Testis (tissue), 3 donors: Measurements from ENCODE around the gene NUP42. TPM values are rescaled to one million over a fixed set of nuclear protein-coding genes. Genes with fewer than 3 reads are reported as not detected.
"Not testable (repeated sequence)": the region's sequence is repeated elsewhere in the genome, so short reads cannot be mapped to it uniquely, and the experiment has no call there.

Source experiments
- DNase-seq: peaks from one replicate; pipeline ENCODE4 v3.0.0-alpha.2; 2019
- H3K27ac ChIP-seq, 2 donors: fragments of 200-600 bp; sonication (generic); one replicate each; pipeline ENCODE4 v1.5.1; 2019
- H3K27me3 ChIP-seq: fragments of 200-600 bp; sonication (generic); one replicate; pipeline ENCODE4 v1.5.1; 2019
- H3K36me3 ChIP-seq: fragments of 200-600 bp; sonication (generic); one replicate; pipeline ENCODE4 v1.5.1; 2017; ENCODE audit warnings: low read depth; ENCODE audit errors: missing control alignments
- H3K4me1 ChIP-seq: fragments of 200-600 bp; sonication (generic); one replicate; pipeline ENCODE4 v1.5.1; 2019
- H3K4me3 ChIP-seq, 2 donors: fragments of 200-600 bp; sonication (generic); one replicate each; pipeline ENCODE4 v1.5.1; 2017 to 2019
- H3K9me3 ChIP-seq: fragments of 200-600 bp; sonication (generic); one replicate; pipeline ENCODE4 v1.5.1; 2017
- CTCF ChIP-seq, 3 experiments: fragments of 450-650 bp in 2 of 3; fragments of 200-600 bp in 1 of 3; sonication (generic) in 1 of 3; IDR thresholded peaks; one replicate each; pipeline ENCODE4 v1.5.1; 2016 to 2019; ENCODE audit warnings: antibody characterized with exemption in 3 of 3, mild to moderate bottlenecking in 2 of 3, moderate library complexity in 1 of 3
- POLR2A ChIP-seq: fragments of 450-650 bp; IDR thresholded peaks from one replicate; pipeline ENCODE4 v1.6.1; 2017; ENCODE audit warnings: antibody characterized with exemption, mild to moderate bottlenecking, moderate library complexity
- WGBS, 2 donors: methylation state at CpG; one replicate each; pipeline ENCODE4 v1.1.5; 2018; 5-methylcytosine and 5-hydroxymethylcytosine counted together
- intact Hi-C: fragments of 100-400 bp; cut with DNase I; formaldehyde crosslinking; loops from one replicate; pipeline ENCODE4 v1.15.1; 2023; ENCODE audit warnings: low total_unique reads
- polyA plus RNA-seq: library from polyadenylated mRNA; stranded (reverse); fragments of 350-450 nt; fragmentation: Illumina TruSeq; extraction: RNeasy Lipid Tissue Mini Kit (QIAGEN cat#74804); gene quantifications from one replicate; pipeline ENCODE4 v1.2.3, GENCODE V29; 2014; ENCODE audit warnings: low read depth, low replicate concordance; ENCODE audit not compliant: insufficient read depth
- total RNA-seq, 2 donors: library from RNA; depleted of rRNA; stranded (reverse); fragments of >200 nt; gene quantifications; one replicate each; pipeline ENCODE4 v1.2.3, GENCODE V29; 2016

The NUP42 gene
- total and polyA plus RNA-seq, 3 donors from 2014 or later: 63.3 to 70.4 (median 66.1) TPM

DNA sequence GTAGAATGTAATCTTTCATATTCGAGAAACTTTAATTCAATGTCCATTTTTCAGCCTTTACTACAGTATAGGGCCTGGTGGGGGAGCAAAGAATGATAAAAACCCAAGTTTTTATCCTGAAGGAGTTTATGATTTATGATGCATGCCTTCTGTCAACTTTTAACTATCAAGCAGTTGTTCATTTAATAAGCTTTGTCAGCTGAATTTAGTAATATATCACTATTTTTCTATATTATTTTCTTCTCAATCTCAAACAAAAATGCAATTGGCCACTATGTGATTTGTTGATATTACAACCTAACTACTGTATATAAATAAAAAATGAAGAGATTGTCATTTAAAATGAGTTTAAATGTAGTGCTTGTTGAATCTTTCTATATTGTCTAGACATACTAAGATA is 2.4 kb downstream of the NUP42 start:
- H3K4me1 ChIP-seq: peaks cover 8% of the 10 kb centered on the region
- H3K9me3 ChIP-seq: no peaks in the 10 kb centered on the region
- no peak overlapping the region for H3K27ac ChIP-seq
- intact Hi-C loops: loop anchor here (10.0 kb wide), 1 partner anchor 79 kb away; the partner anchor contains the start of gene KLHL7
- TF ChIP-seq POLR2A (no peak), CTCF (IDR thresholded peaks at IDR 0.05) (no peak)
- H3K27me3 ChIP-seq: no peaks in the 10 kb centered on the region
- H3K4me3 ChIP-seq: no peak overlapping the region
- no peaks in the 10 kb centered on the region for H3K36me3 ChIP-seq
- no peak for DNase-seq
- WGBS, 2 donors: 68 to 83% methylated on average over 1 of the region's 1 CpG

- peak; percentile 62 for DNase-seq
- peak in 2 of 3 experiments; percentile 25 to 46 for TF ChIP-seq CTCF (IDR thresholded peaks at IDR 0.05)
- TF ChIP-seq POLR2A: no peak
- H3K27me3 ChIP-seq: no peaks in the 10 kb centered on the region
- WGBS, 2 donors: 78% methylated on average over 4 of the region's 4 CpGs
- intact Hi-C loops: loop anchor here (10.0 kb wide), 1 partner anchor 80 kb away; the partner anchor contains the start of gene KLHL7
- no peaks in the 10 kb centered on the region for H3K36me3 ChIP-seq
- H3K4me1 ChIP-seq: peaks cover 8% of the 10 kb centered on the region
- H3K4me3 ChIP-seq: no peak overlapping the region
- no peaks in the 10 kb centered on the region for H3K9me3 ChIP-seq
- no peak overlapping the region for H3K27ac ChIP-seq
Measured at GRCh38 chr7:23184709-23185359, 3.0 kb downstream of the NUP42 start.

GRCh38 chr7:23185980-23186379 is 4.1 kb downstream of the NUP42 start:
- no peak overlapping the region for H3K27ac ChIP-seq
- H3K36me3 ChIP-seq: no peaks in the 10 kb centered on the region
- H3K4me1 ChIP-seq: peaks cover 8% of the 10 kb centered on the region
- WGBS, 2 donors: 81 to 90% methylated on average over 1 of the region's 1 CpG
- H3K4me3 ChIP-seq: no peak overlapping the region
- intact Hi-C loops: loop anchor here (10.0 kb wide), 1 partner anchor 81 kb away; the partner anchor contains the start of gene KLHL7
- no peaks in the 10 kb centered on the region for H3K27me3 ChIP-seq
- no peak for TF ChIP-seq POLR2A
- TF ChIP-seq CTCF (IDR thresholded peaks at IDR 0.05): no peak
- DNase-seq: no peak
- no peaks in the 10 kb centered on the region for H3K9me3 ChIP-seq

GRCh38 chr7:23191022-23191421 is 9.2 kb downstream of the NUP42 start:
- Histone ChIP-seq H3K27ac (no peak overlapping the region), H3K36me3 (no peaks in the 10 kb centered on the region), H3K4me3 (no peak overlapping the region), H3K4me1 (no peaks in the 10 kb centered on the region), H3K9me3 (no peaks in the 10 kb centered on the region), H3K27me3 (no peaks in the 10 kb centered on the region)
- intact Hi-C loops: no loop called here
- no peak for DNase-seq
- WGBS, 2 donors: 54 to 68% methylated on average over 2 of the region's 2 CpGs
- TF ChIP-seq CTCF (IDR thresholded peaks at IDR 0.05) (no peak), POLR2A (no peak)

DNA sequence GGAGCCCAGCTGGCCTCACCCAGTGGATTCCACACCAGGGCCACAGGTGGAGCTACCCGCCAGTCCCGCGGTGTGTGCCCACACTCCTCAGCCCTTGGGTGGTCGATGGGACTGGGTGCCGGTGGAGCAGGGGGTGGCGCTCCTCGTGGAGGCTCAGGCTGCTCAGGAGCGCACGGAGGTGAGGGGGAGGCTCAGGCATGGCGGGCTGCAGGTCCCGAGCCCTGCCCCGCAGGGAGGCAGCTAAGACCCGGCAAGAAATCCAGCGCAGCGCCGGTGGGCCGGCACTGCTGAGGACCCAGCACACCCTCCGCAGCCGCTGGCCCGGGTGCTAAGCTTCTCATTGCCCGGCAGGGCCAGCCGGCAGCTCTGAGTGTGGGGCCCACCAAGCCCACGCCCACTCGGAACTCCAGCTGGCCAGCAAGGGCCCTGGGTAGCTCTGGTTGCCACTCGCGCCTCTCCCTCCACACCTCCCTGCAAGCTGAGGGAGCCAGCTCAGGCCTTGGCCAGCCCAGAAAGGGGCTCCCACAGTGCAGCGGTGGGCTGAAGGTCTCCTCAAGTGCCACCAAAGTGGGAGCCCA is 11.9 kb downstream of the NUP42 start:
- H3K9me3 ChIP-seq, H3K36me3 ChIP-seq, DNase-seq, H3K27ac ChIP-seq, H3K27me3 ChIP-seq, intact Hi-C loops, H3K4me1 ChIP-seq: not testable (repeated sequence)
- 75 to 100% methylated on average over 1 to 14 of the region's 27 CpGs for WGBS, 2 donors
- H3K4me3 ChIP-seq: peak overlapping the region in 1 of 2 donors; percentile 38
